Body of pancreas (tissue), 4 donors: ENCODE data around the gene PIK3CD. TPM values are rescaled to one million over a fixed set of nuclear protein-coding genes. Genes with fewer than 3 reads are reported as not detected.

ENCODE experiments used
- ATAC-seq: fragments of 150-250 bp; one replicate; pipeline ENCODE4 v1.9.1; 2016
- DNase-seq, 4 donors: peaks; one replicate each; pipeline ENCODE4 v3.0.0-alpha.2; 2019
- H3K27ac ChIP-seq, 4 donors: fragments of 200-600 bp; sonication (generic); 1 replicate in 3 of 4; 2 replicates in 1 of 4; pipeline versions ENCODE4 v1.5.1 to v1.6.1; 2016 to 2019; ENCODE audit warnings: mild to moderate bottlenecking in 1 of 4, mixed read lengths in 1 of 4, moderate library complexity in 1 of 4
- H3K27me3 ChIP-seq, 2 donors: fragments of 200-600 bp; sonication (generic); one replicate each; pipeline ENCODE4 v1.6.0; 2016; ENCODE audit warnings: mild to moderate bottlenecking in 1 of 2
- H3K36me3 ChIP-seq, 2 donors: fragments of 200-600 bp; sonication (generic); replicated peaks in 1 of 2; 2 replicates each; pipeline ENCODE4 v1.5.1; 2016; ENCODE audit warnings: low read depth in 2 of 2; ENCODE audit not compliant: insufficient read depth in 1 of 2
- H3K4me1 ChIP-seq: fragments of 200-600 bp; sonication (generic); one replicate; pipeline ENCODE4 v1.6.0; 2016
- H3K4me3 ChIP-seq, 2 donors: fragments of 200-600 bp; sonication (generic); 1 replicate in 1 of 2; 2 replicates in 1 of 2; pipeline ENCODE4 v1.5.1; 2016 to 2019
- H3K9me3 ChIP-seq, 3 donors: fragments of 200-600 bp; sonication (generic); 1 replicate in 2 of 3; 2 replicates in 1 of 3; pipeline ENCODE4 v1.5.1; 2016
- POLR2A ChIP-seq, 3 donors: fragments of 450-650 bp; IDR thresholded peaks; one replicate each; pipeline ENCODE4 v1.6.1; 2016; ENCODE audit warnings: antibody characterized with exemption in 3 of 3, mild to moderate bottlenecking in 2 of 3
- WGBS, 2 donors: methylation state at CpG; one replicate each; pipeline ENCODE4 v1.1.5; 2017; 5-methylcytosine and 5-hydroxymethylcytosine counted together
- intact Hi-C: fragments of 100-400 bp; cut with DNase I; formaldehyde crosslinking; loops from one replicate; pipeline ENCODE4 v1.15.1; 2023
- total RNA-seq, 2 donors: library from RNA; depleted of rRNA; stranded (reverse); fragments of >200 nt; gene quantifications; one replicate each; pipeline ENCODE4 v1.1.0, GENCODE V29; 2016
- TF ChIP-seq, protein P1 (sequence below), 7 experiments: fragments of 450-650 bp in 4 of 7; fragments of 200-600 bp in 3 of 7; sonication (generic) in 3 of 7; IDR thresholded peaks; one replicate each; pipeline ENCODE4 v1.5.1; 2016 to 2019; ENCODE audit warnings: antibody characterized with exemption in 7 of 7

PIK3CD gene
- total RNA-seq, 2 donors from 2014 or later: 3.3 to 6.2 TPM

DNA sequence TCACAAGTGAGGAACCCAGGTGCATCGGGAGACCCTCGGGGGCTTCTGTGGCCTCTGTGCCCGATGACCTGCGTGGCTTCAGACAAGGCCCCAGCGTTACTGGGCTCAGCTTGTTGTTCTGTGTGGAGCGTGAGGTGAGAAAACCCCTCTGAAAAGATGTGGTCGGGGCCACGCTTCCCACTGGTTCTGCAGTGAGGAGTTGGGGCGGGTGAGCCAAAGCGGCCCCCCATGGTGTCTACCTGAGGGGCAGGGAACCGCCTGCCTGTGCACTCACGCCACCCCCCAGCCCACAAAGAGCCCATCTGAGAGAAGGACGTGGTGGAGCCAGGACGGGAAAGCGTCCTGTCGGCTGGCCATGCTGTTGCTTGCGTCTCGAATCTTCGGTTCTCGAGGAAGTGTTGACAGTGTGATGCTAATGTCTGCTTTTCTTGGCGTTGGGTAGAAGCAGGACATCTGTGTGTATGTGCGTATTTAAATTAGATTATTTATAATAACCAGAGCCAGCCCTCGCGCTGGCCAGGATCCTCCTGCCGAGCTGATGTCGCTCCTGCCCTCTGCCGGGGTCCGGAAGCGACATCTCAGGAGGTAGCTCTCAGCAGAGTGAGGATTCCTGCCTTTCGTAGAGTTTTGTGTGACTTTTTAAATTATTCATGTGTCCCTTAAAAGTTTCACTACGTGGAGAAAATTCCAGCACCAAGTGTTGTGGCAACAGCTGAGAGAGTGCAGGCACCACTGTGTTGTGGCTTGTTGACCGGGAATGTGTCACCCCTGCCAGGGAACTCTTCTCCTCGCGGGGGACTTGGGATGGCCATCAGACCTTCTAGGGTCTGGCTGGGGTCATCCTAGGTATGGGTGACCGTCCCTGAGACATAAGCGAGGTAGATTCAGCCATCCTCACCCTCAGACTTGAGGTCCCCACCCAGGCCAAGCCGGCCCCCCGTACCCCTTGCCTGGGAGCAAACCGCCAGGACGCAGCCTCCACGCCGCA is 47.5 kb upstream of the PIK3CD start:
- H3K36me3 ChIP-seq: peaks cover 2 to 5% of the 10 kb centered on the region in 2 donors
- H3K4me1 ChIP-seq: no peaks in the 10 kb centered on the region
- H3K4me3 ChIP-seq: no peak overlapping the region
- 87 to 91% methylated on average over 23 to 38 of the region's 42 CpGs for WGBS, 2 donors
- H3K27me3 ChIP-seq: no peaks in the 10 kb centered on the region
- DNase-seq (no peak), ATAC-seq (no peak)
- H3K9me3 ChIP-seq: no peaks in the 10 kb centered on the region
- no peak overlapping the region for H3K27ac ChIP-seq
- no peak for TF ChIP-seq POLR2A (IDR thresholded peaks at IDR 0.05)
- TF ChIP-seq, protein P1, sequence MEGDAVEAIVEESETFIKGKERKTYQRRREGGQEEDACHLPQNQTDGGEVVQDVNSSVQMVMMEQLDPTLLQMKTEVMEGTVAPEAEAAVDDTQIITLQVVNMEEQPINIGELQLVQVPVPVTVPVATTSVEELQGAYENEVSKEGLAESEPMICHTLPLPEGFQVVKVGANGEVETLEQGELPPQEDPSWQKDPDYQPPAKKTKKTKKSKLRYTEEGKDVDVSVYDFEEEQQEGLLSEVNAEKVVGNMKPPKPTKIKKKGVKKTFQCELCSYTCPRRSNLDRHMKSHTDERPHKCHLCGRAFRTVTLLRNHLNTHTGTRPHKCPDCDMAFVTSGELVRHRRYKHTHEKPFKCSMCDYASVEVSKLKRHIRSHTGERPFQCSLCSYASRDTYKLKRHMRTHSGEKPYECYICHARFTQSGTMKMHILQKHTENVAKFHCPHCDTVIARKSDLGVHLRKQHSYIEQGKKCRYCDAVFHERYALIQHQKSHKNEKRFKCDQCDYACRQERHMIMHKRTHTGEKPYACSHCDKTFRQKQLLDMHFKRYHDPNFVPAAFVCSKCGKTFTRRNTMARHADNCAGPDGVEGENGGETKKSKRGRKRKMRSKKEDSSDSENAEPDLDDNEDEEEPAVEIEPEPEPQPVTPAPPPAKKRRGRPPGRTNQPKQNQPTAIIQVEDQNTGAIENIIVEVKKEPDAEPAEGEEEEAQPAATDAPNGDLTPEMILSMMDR (IDR thresholded peaks at IDR 0.05): no peak
- intact Hi-C loops: no loop called here

DNA sequence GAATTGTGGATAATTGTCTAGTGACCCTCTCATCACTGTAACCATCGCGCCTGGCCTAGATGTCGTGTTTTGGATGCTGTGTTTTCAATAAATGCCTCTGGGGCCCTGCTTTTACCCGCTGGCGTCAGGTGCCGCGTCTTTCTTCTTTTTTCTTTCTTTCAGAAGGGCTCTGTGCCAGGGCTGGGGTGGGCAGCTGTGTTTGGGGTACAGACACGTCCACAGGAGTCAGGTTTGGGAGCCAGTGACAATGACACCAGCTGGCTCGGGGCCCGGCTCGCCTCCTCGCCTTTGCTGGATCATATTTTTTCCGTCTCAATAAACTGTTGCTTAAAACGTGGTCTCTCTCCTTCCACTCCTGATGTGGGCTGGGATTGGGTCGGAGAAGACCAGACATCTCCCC is 46.7 kb upstream of the PIK3CD start:
- Histone ChIP-seq H3K4me1 (no peaks in the 10 kb centered on the region), H3K27me3 (no peaks in the 10 kb centered on the region), H3K4me3 (no peak overlapping the region), H3K27ac (no peak overlapping the region), H3K36me3 (peaks cover 2 to 5% of the 10 kb centered on the region in 2 donors), H3K9me3 (no peaks in the 10 kb centered on the region)
- TF ChIP-seq, protein P1 (IDR thresholded peaks at IDR 0.05): no peak
- no peak for TF ChIP-seq POLR2A (IDR thresholded peaks at IDR 0.05)
- WGBS, 2 donors: 86 to 94% methylated on average over 15 of the region's 15 CpGs
- ATAC-seq (no peak), DNase-seq (no peak)
- intact Hi-C loops: no loop called here

DNA sequence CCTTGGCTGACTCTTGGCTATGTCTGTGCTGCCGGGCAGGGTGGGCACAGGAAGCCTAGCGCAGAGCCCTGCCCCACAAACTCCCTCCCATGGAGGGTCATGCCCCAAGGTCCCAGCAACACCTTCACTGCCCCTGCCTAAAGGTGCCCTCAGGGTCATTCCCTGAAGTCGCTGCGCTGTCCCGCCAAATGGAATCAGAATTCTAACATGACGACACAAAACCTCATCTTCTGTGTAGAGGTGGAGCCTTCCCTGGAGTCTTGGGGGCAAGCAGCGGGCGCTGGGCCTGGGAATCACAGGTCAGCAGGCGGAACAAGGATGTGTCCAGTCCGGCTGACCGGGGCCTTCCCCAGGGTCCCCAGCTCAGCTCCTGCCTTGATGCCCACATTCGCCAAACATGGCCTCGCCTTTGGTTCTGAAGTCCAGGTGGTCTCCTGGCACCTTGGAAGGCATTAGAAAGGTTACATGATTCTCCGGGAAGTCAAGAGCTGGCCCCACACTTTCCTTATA is 45.5 kb upstream of the PIK3CD start:
- no peak overlapping the region for H3K27ac ChIP-seq
- TF ChIP-seq, protein P1 (IDR thresholded peaks at IDR 0.05): no peak
- no peak for TF ChIP-seq POLR2A (IDR thresholded peaks at IDR 0.05)
- H3K4me1 ChIP-seq: no peaks in the 10 kb centered on the region
- H3K27me3 ChIP-seq: no peaks in the 10 kb centered on the region
- intact Hi-C loops: no loop called here
- DNase-seq (no peak), ATAC-seq (no peak)
- 60 to 96% methylated on average over 2 to 12 of the region's 14 CpGs for WGBS, 2 donors
- H3K9me3 ChIP-seq: no peaks in the 10 kb centered on the region
- peaks cover 2 to 3% of the 10 kb centered on the region in 2 donors for H3K36me3 ChIP-seq
- no peak overlapping the region for H3K4me3 ChIP-seq

DNA sequence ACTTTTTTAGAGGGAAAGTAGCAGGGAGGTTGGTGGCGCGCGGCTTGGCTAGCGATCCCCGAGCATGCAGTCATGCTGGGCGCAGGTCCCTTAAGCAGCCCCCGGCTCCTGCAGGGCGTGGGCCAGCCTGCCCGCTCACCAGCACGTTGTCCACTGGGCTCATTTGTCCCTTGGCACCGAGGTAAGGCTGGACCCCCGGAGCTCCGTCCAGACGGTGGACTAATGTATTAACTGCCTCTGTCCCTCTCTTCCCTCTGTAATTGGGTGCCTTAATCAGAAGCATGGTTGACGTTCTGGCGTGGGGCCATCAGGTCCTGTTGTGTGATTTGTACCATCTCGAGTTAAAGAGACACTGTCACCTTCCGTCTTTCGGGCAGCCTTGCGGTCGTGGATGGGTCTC is 45.1 kb upstream of the PIK3CD start:
- DNase-seq (no peak), ATAC-seq (no peak)
- H3K4me3 ChIP-seq: no peak overlapping the region
- H3K4me1 ChIP-seq: no peaks in the 10 kb centered on the region
- TF ChIP-seq, protein P1 (IDR thresholded peaks at IDR 0.05): no peak
- TF ChIP-seq POLR2A (IDR thresholded peaks at IDR 0.05): no peak
- intact Hi-C loops: no loop called here
- H3K27ac ChIP-seq: no peak overlapping the region
- H3K27me3 ChIP-seq: no peaks in the 10 kb centered on the region
- peaks cover 0 to 2% of the 10 kb centered on the region in 2 donors for H3K36me3 ChIP-seq
- no peaks in the 10 kb centered on the region for H3K9me3 ChIP-seq
- 86 to 90% methylated on average over 19 to 21 of the region's 21 CpGs for WGBS, 2 donors
